NCI-H446 (cell line): ENCODE measurements around the gene CHADL.
"Not testable (repeated sequence)": the region's sequence is repeated elsewhere in the genome, so short reads cannot be mapped to it uniquely, and the experiment has no call there.

Source experiments
- DNase-seq, 2 experiments: peaks; one replicate each; lab custom pipeline; 2025; lab: John Stamatoyannopoulos, UW

CHADL gene

DNA sequence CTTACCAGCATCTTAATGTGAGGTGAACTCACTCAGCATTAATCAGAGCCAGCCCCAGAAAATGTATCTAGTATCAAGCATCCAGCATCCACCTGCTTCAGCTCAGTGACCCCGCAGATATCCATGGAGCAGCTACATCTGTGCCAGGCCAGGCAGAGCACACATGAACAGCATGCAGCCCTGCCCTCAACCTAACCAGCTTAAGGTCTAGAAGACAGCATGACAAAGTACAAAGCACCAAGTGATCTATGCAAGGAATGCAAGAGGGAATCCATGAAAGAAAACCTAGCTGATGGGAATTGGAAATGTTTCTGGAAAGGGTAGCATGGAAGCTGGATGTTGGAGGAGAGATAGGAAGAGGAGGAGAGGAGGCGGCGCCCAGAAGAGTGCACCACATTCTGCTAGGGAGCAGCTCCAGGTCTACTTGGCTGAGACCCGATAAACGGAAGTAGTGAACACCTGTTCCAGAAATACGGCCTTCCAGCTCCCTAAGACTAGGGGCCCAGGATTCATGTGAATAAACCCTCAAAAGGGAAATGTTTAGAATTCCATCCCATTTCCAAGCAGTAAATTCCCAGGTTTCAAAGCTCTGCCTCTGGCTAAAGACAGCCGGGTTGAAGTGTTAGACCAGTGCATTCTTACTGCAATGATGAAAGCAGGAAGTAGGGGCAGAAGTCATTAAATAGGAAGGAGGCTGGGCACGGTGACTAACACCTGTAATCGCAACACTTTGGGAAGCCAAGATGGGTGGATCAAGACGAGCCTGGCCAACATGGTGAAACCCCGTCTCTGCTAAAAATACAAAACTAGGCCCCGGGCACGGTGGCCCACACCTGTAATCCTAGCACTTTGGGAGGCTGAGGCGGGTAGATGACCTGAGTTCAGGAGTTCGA lies 59.1 kb downstream of the CHADL start:
- DNase-seq: no peak

DNA sequence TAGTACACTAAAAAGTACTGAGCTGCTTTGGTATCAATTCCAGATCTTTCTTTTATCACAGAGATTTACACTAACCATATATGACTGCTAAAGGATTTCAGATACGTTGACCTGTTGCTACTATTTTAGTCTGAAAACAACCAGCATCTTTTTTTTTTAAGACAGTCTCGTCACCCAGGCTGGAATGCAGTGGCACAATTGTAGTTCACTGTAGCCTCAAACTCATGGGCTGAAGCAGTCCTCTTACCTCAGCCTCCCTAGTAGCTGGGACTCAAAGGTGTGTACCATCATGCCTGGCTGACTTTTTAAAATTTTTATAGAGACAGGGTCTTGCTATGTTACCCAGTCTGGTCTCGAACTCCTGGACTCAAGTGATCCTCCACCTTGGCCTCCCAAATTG lies 59.8 kb downstream of the CHADL start:
- no peak for DNase-seq

- not testable (repeated sequence) for DNase-seq
Measured at GRCh38 chr22:41180362-41180761, 60.4 kb downstream of the CHADL start.
